Choroid plexus epithelial cell (primary cell): Measurements from ENCODE around the gene HSD17B12.
A peak's percentile ranks its signal among the peaks of the same experiment; 100 is the strongest.

Source experiments
- DNase-seq: peaks from one replicate; pipeline ENCODE4 v3.0.0-alpha.2; 2010; ENCODE audit warnings: low read depth
- H3K4me3 ChIP-seq: 2 replicates; pipeline ENCODE4 v1.5.1; 2011; ENCODE audit warnings: low read depth, mild to moderate bottlenecking, control low read depth, low read length, moderate library complexity
- TF ChIP-seq, protein P1 (sequence below): conservative IDR thresholded peaks from 2 replicates; pipeline ENCODE4 v1.5.1; 2011; ENCODE audit warnings: low read depth, mild to moderate bottlenecking, control low read depth, inconsistent platforms, low read length, moderate library complexity

The HSD17B12 gene

DNA sequence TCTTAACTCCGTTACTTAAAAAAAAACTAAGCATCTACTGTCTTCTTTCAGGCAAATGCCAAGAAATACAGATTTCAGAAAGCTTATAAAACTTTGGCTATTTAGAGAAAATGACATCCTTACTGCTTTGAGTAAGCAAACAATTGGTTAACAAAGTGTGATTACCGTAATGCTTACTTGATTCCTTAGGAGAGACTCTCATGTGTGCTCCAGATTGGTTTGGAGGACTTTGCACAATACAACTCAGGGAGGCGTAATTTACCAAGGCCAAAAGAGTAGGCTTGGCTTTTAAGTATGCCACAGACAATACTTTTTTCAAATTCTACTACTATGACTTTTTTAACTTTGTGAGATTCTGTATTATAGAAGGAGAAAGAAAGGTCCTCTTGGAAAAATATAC, 123.2 kb downstream of the HSD17B12 start:
- TF ChIP-seq, protein P1, sequence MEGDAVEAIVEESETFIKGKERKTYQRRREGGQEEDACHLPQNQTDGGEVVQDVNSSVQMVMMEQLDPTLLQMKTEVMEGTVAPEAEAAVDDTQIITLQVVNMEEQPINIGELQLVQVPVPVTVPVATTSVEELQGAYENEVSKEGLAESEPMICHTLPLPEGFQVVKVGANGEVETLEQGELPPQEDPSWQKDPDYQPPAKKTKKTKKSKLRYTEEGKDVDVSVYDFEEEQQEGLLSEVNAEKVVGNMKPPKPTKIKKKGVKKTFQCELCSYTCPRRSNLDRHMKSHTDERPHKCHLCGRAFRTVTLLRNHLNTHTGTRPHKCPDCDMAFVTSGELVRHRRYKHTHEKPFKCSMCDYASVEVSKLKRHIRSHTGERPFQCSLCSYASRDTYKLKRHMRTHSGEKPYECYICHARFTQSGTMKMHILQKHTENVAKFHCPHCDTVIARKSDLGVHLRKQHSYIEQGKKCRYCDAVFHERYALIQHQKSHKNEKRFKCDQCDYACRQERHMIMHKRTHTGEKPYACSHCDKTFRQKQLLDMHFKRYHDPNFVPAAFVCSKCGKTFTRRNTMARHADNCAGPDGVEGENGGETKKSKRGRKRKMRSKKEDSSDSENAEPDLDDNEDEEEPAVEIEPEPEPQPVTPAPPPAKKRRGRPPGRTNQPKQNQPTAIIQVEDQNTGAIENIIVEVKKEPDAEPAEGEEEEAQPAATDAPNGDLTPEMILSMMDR, result no peak
- H3K4me3 ChIP-seq, result no peak overlapping the region
- no peak for DNase-seq

DNA sequence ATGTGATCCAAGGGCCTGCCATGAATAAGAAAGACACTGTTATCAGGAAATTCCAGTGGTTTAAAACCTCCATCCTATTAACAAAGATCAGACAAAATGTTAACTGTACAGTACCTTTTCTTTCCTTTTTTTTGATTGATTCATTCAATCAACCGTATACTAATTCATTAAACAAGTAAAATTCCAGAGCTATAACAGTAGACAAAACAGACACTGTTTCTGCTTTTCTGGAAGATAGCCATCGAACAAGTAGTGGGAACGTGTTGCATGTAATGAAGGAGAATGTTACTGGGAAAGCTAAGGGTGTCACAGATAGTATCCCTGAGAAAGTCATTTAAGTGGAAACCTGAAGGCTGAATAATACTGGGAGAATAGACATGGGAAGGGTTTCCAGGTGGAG, 126.4 kb downstream of the HSD17B12 start:
- no peak overlapping the region for H3K4me3 ChIP-seq
- no peak for DNase-seq
- TF ChIP-seq, protein P1, result no peak

- H3K4me3 ChIP-seq, result no peak overlapping the region
- DNase-seq, result peak; percentile 62
- TF ChIP-seq, protein P1, result peak; percentile 65
Observed at GRCh38 chr11:43810929-43811596, 130.5 kb downstream of the HSD17B12 start.

- no peak overlapping the region for H3K4me3 ChIP-seq
- DNase-seq, result no peak
- TF ChIP-seq, protein P1, result no peak
Observed at GRCh38 chr11:43812471-43812870, 131.9 kb downstream of the HSD17B12 start.

GRCh38 chr11:43818220-43818619, 137.7 kb downstream of the HSD17B12 start:
- TF ChIP-seq, protein P1, result no peak

DNA sequence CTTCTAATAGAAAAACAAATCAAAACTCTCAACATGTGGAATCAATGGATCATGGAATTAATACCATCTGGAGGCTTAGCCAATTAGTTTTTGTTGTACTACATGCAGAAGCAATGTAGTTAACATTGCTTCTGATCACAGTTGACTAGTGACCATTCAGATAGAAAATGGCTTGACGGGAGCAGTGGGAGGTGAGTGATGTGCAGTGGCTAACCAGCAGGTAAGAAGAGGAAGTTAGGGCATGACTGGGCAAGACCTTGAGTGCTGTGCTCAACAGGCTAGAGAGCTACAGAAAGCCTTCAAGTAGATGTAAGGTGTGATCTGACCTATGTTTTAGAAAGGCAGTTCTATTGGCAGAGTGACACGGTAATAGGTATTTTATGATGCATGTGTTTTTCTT, 139.4 kb downstream of the HSD17B12 start:
- TF ChIP-seq, protein P1, result no peak
- H3K4me3 ChIP-seq, result no peak overlapping the region
- no peak for DNase-seq

More at GRCh38 chr11:43818220-43818619, 137.7 kb downstream of the HSD17B12 start:
- no peak overlapping the region for H3K4me3 ChIP-seq
- no peak for DNase-seq

GRCh38 chr11:43823316-43823715, 142.8 kb downstream of the HSD17B12 start:
- TF ChIP-seq, protein P1, result no peak
- no peak overlapping the region for H3K4me3 ChIP-seq
- no peak for DNase-seq
